IPS-NIHi7 (cell line): Measurements from ENCODE around the gene TARS2.
A peak's percentile ranks its signal among the peaks of the same experiment; 100 is the strongest.

Experiments
- DNase-seq: peaks from one replicate; pipeline ENCODE4 v3.0.0; 2012; ENCODE audit warnings: mixed read lengths; ENCODE audit errors: extremely low spot score

TARS2 gene

GRCh38 chr1:150486966-150487762 is at the start of gene TARS2:
Gene TARS2 (plus strand): TSS chr1:150487419. CDS start chr1:150487451, 32 bp downstream.
- peak; percentile 98 for DNase-seq

GRCh38 chr1:150441121-150441520 is 46.1 kb upstream of the TARS2 start:
- DNase-seq = no peak

GRCh38 chr1:150444232-150444631 is 43.0 kb upstream of the TARS2 start:
- DNase-seq = no peak

GRCh38 chr1:150456146-150456647 is 31.0 kb upstream of the TARS2 start:
- DNase-seq = no peak

GRCh38 chr1:150464422-150464826 is 22.8 kb upstream of the TARS2 start:
- DNase-seq = peak; percentile 84

- DNase-seq = no peak
These were observed 20.3 kb upstream of the TARS2 start for GRCh38 chr1:150466964-150467363.

- DNase-seq = no peak
These were observed 17.9 kb upstream of the TARS2 start for GRCh38 chr1:150469291-150469690.

- no peak for DNase-seq
These were observed 14.5 kb upstream of the TARS2 start for GRCh38 chr1:150472601-150473200.

GRCh38 chr1:150473659-150474058 is 13.6 kb upstream of the TARS2 start:
- DNase-seq = no peak

- DNase-seq = no peak
These were observed 12.3 kb upstream of the TARS2 start for GRCh38 chr1:150474869-150475268.

- DNase-seq = no peak
These were observed 10.5 kb upstream of the TARS2 start for GRCh38 chr1:150476754-150477153.

- DNase-seq = no peak
These were observed 9.9 kb upstream of the TARS2 start for GRCh38 chr1:150477320-150477719.

GRCh38 chr1:150477733-150478132 is 9.5 kb upstream of the TARS2 start:
- no peak for DNase-seq

- no peak for DNase-seq
These were observed 7.8 kb upstream of the TARS2 start for GRCh38 chr1:150479370-150479769.

GRCh38 chr1:150479927-150480352 is 7.3 kb upstream of the TARS2 start:
- no peak for DNase-seq

- DNase-seq = no peak
These were observed 2.8 kb upstream of the TARS2 start for GRCh38 chr1:150484431-150484830.

- DNase-seq = no peak
These were observed 2.4 kb upstream of the TARS2 start for GRCh38 chr1:150484861-150485260.

- DNase-seq = no peak
These were observed 520 bp downstream of the TARS2 start for GRCh38 chr1:150487763-150488115.

GRCh38 chr1:150493175-150493574 is 6.0 kb downstream of the TARS2 start:
- DNase-seq = no peak

GRCh38 chr1:150498342-150498741 is 11.1 kb downstream of the TARS2 start:
- DNase-seq = no peak

- no peak for DNase-seq
These were observed 18.2 kb downstream of the TARS2 start for GRCh38 chr1:150505431-150505830.

GRCh38 chr1:150507912-150508864 is 21.0 kb downstream of the TARS2 start, which contains the start of gene ECM1:
Gene ECM1 (plus strand): TSS chr1:150508109. CDS start chr1:150508210, 101 bp downstream.
- DNase-seq = peak; percentile 55
